Measurements from ENCODE around the gene DUSP9. TPM values are rescaled to one million over a fixed set of nuclear protein-coding genes. Genes with fewer than 3 reads are reported as not detected.

The DUSP9 gene
- total and polyA plus RNA-seq, 10 of the 15 experiments (the other 5 are each of a cell fraction or from before 2014, with no cell fraction given): 0.10 TPM; not detected in 9

GRCh38 chrX:153627675-153628111, 19.3 kb upstream of the DUSP9 start (continued):
- TF ChIP-seq E4F1 (IDR thresholded peaks at IDR 0.05; ENCODE audit: borderline replicate concordance, partially characterized antibody) (no peak), YBX1 (IDR thresholded peaks at IDR 0.05) (no peak), CBFB (IDR thresholded peaks at IDR 0.05; ENCODE audit: low read depth) (no peak), REST (IDR thresholded peaks at IDR 0.05; ENCODE audit: low read depth, low read length) (no peak)

DNA sequence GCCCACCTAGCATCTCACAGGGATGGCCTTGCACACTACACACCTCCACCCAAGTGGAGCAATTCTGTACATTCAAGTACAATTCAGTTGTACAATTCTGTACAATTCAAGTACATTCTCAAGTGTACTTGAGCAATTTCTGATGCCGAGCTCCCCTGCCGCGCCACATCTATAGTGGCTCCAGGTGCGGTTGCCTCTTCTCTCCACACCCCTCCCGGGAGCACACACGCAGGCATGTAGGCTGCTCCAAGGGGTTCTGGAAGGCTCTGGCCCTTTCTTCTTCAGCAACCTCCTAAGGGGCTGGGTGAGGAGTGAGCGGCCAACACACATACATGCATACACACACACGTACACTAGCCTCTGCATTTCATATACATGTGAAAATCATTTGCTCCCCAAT, 18.9 kb upstream of the DUSP9 start:
- no peaks in the 10 kb centered on the region; the same call in 2 of the 3 replicates for H3K9me3 ChIP-seq (replicated peaks; ENCODE audit: control insufficient read depth, insufficient read depth, low read length)
- H3K4me1 ChIP-seq (ENCODE audit: control insufficient read depth, insufficient read depth, low read length): no peaks in the 10 kb centered on the region
- H3K79me2 ChIP-seq (ENCODE audit: control insufficient read depth, insufficient read depth, low read length): no peaks in the 10 kb centered on the region
- no peak overlapping the region for H3K27ac ChIP-seq (ENCODE audit: control insufficient read depth, insufficient read depth)
- SMC1A ChIA-PET (ENCODE audit: uncharacterized antibody, unreplicated experiment): no interaction called here
- no peak for TF ChIP-seq MXI1 (IDR thresholded peaks at IDR 0.05; ENCODE audit: low read depth, low read length)
- TF ChIP-seq RB1 (IDR thresholded peaks at IDR 0.05; ENCODE audit: borderline replicate concordance): no peak
- TF ChIP-seq NRF1 (conservative IDR thresholded peaks at IDR 0.05; ENCODE audit: low read depth, low read length): no peak
- TF ChIP-seq, protein P1, sequence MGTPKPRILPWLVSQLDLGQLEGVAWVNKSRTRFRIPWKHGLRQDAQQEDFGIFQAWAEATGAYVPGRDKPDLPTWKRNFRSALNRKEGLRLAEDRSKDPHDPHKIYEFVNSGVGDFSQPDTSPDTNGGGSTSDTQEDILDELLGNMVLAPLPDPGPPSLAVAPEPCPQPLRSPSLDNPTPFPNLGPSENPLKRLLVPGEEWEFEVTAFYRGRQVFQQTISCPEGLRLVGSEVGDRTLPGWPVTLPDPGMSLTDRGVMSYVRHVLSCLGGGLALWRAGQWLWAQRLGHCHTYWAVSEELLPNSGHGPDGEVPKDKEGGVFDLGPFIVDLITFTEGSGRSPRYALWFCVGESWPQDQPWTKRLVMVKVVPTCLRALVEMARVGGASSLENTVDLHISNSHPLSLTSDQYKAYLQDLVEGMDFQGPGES (IDR thresholded peaks at IDR 0.05): no peak
- RAD21 ChIA-PET (ENCODE audit: unreplicated experiment): no interaction called here
- CTCF ChIA-PET: no interaction called here
- H2AFZ ChIP-seq (ENCODE audit: control insufficient read depth, low read depth, low read length): no peak overlapping the region
- in situ Hi-C loops (cut with MboI) (no loop called here), intact Hi-C loops (cut with micrococcal nuclease; ENCODE audit: unreplicated experiment) (no loop called here)
- ATAC-seq (no peak), DNase-seq (ENCODE audit: low read depth, low spot score) (no peak), FAIRE-seq (no peak)
- H3K4me3 ChIP-seq: no peak overlapping the region
- no peaks in the 10 kb centered on the region for H4K20me1 ChIP-seq (ENCODE audit: control insufficient read depth, insufficient read depth)
- WGBS (ENCODE audit: insufficient coverage, insufficient replicate concordance, low lambda C conversion rate, missing lambda C conversion rate): 76% methylated on average over 8 of the region's 8 CpGs
- BruUV-seq (replicated peaks): no TSS peak
- POLR2A ChIA-PET: no interaction called here
- no peaks in the 10 kb centered on the region; a peak in 2 of 4 replicates for H3K27me3 ChIP-seq (replicated peaks in 1 of 2; ENCODE audit: control insufficient read depth in 2 of 2, insufficient read depth in 2 of 2, low read length in 1 of 2)
- H3K9ac ChIP-seq (ENCODE audit: control insufficient read depth, insufficient read depth, low read length): no peak overlapping the region
- no peaks in the 10 kb centered on the region for H3K36me3 ChIP-seq (ENCODE audit: control insufficient read depth in 2 of 2, insufficient read depth in 2 of 2, low read length in 1 of 2)
- H3K4me2 ChIP-seq (ENCODE audit: control insufficient read depth, insufficient read depth): no peak overlapping the region

All from GM12878 (cell line).